ENCODE data around the gene DAP.

DNA sequence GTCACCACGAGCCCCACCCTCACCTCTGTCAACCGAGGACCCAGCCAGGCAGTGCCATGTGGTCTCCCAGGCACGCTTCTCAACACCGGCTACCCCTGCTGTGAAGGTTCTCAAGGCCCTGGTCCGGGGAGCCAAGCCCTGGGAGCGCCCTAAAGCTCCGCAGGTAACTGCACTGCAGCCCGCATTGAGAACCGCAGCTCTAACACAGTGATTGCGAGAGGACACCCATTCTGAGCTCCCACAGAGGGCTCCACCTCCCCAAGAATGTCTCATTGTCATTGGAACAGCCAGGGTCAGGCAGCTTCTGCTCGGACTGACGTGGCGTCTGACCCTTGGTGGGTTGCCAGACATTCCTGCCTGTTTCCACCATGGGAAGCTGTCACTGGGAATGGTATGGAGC is 108.9 kb downstream of the DAP start:
- TF ChIP-seq CTCF (IDR thresholded peaks at IDR 0.05) (no peak), POLR2A (IDR thresholded peaks at IDR 0.05; ENCODE audit: low read depth) (no peak)

Measured in esophagus muscularis mucosa (tissue), 3 donors.